Measurements from ENCODE around the gene HTRA3.
A peak's percentile ranks its signal among the peaks of the same experiment; 100 is the strongest.

HTRA3 gene

GRCh38 chr4:8280158-8280875 lies 10.8 kb downstream of the HTRA3 start:
- no peak for DNase-seq (ENCODE audit: low spot score)

- DNase-seq (ENCODE audit: low spot score): no peak
Measured at GRCh38 chr4:8280876-8281440, 11.4 kb downstream of the HTRA3 start.

GRCh38 chr4:8281519-8282133 lies 12.1 kb downstream of the HTRA3 start:
- no peak for DNase-seq (ENCODE audit: low spot score)

DNA sequence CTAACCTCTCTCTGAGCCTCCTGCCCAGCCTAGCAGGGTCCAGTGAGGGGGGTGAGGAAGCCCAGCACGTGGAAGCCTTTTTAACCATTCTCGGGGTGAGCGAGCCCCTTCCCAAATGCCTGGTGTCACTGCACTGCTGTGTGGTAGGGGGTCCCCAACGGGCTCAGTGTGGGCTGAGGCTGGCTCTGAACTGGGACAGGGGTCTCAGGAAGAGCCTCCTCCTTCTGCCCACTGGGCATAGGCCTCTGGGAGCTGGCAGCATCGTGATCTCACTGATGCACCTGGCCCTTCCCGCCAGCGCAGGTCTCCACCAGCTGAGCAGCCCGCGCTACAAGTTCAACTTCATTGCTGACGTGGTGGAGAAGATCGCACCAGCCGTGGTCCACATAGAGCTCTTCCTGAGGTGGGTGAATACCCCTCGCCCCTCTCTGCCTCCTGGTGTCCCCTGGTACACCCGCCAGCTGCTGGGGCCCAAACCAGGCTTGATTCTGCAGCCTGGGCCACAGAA lies 12.6 kb downstream of the HTRA3 start:
- no peak for DNase-seq (ENCODE audit: low spot score)

DNA sequence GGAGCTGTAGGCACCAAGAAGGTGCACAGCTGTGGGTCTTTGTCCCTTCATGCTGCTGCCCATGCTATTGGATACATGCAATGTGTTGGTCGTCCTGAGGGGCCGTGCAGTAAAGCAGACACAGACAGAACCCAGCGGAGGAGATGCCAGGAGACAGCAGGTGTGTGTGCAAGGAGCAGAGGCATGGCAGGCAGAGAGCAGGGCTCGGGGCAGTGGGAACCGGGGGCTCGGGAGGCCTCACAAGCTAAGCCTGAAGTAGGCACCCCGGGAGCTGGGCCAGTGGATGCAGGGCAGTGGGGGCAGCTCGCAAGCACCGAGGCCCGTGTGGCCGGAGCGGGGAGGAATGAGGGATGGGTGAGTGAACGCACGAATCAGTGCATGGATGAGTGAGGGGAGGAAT lies 13.2 kb downstream of the HTRA3 start:
- DNase-seq (ENCODE audit: low spot score): no peak

DNA sequence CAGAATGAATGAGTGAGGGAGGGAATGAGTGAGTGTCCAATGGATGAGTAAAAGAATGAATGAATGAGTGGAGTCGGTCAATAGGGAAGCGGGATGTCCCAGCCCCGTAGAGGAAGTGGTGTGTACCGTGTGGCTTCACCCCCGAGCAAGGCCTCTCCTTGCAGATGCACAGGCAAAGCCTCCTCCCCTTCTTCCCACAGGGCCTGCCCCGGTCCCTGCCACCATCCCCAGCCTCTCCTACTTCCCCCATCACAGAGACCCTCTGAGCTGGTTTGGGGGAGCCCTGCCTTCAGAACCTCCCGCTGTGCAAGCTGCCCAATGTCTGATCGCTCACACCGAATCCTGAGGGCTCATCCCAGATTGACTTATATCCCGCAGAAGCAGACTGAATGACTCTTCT lies 13.6 kb downstream of the HTRA3 start:
- DNase-seq (ENCODE audit: low spot score): no peak

GRCh38 chr4:8283631-8284121 lies 14.1 kb downstream of the HTRA3 start:
- peak; percentile 64 for DNase-seq (ENCODE audit: low spot score)

DNA sequence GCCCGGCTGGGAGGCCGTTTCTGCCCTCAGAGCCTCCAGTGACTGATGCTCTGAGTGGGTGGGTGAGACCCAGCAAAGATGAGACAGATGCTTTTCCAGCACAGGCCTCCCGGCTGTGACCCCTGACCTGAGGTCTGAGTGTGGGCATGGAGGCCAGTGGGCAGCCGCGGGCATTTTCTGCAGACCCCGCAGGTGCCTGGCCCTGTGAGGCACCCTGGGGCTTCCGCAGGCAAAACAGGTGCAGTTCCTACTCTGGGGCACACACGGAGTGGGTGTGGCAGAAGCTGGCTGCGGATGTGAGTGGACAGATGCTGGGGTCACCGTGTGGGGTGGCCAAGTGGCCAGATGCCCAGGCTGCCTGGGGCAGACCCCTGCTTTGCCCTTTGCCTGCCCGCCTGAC lies 14.8 kb downstream of the HTRA3 start:
- DNase-seq (ENCODE audit: low spot score): no peak

DNA sequence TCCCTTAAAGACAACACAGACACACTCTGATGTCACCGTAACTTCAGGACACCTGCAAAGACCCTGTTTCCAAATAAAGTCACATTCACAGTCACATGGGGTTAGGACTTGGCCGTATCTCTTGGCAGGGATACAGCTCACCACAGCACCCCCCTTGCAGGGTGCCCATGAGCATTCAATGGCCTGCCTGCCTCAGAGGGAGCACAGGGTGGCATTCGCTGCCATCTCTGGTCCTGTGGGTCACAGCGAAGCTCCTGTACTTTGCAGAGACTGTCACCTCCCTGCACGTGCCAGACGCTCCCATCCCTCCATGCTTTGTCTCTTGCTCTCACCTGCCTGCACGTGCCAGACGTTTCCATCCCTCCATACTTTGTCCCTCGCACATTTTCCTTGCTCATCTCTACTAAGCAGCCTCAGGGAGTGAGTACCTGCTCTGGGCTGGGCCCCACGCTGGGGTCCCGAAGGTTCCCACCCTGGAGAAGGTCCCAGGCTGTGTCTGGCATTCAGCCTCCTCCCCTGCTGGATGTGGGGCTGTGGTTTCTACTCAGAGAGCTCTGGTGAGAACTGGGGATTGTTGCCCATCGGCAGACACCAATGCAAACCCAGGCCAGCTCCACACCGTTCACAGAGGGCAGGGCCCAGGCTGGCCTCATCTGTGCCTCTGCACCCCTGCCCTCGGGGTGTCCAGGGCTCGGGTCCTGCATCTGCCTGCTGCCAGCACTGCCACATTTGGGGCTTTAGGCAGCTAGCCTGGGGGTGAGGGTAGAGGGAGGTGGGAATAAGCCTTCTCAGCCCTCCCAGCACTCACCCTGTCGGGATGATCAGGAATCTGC lies 15.8 kb downstream of the HTRA3 start:
- DNase-seq (ENCODE audit: low spot score): no peak

DNA sequence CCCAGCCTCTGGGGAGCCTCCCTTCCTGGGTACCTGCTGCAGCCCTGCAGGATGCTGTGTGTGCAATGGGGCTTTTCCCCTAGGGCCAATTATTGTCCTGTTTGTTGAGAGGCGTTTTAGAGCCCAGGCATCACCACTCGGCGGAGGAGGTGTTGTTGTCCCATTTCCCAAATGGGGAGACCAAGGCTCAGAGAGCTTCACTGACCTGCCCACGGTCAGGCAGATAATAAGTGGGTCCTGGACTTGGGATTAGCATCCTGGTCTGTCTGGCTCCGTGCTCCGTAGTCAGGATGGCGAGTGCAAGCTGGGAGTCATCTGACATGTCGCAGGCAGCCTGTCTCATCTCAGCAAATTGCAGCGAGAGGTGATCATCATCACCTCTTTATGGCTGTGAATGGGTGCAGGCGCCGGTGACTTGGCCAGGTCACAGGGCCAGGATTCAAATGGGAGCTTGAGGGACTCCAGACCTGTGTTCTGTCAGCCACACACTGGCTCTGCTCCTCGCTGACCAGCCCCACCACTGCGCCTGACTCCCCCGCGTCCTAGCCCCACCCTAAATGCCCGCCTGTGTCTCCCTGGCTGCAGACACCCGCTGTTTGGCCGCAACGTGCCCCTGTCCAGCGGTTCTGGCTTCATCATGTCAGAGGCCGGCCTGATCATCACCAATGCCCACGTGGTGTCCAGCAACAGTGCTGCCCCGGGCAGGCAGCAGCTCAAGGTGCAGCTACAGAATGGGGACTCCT lies 16.6 kb downstream of the HTRA3 start:
- no peak for DNase-seq (ENCODE audit: low spot score)

DNA sequence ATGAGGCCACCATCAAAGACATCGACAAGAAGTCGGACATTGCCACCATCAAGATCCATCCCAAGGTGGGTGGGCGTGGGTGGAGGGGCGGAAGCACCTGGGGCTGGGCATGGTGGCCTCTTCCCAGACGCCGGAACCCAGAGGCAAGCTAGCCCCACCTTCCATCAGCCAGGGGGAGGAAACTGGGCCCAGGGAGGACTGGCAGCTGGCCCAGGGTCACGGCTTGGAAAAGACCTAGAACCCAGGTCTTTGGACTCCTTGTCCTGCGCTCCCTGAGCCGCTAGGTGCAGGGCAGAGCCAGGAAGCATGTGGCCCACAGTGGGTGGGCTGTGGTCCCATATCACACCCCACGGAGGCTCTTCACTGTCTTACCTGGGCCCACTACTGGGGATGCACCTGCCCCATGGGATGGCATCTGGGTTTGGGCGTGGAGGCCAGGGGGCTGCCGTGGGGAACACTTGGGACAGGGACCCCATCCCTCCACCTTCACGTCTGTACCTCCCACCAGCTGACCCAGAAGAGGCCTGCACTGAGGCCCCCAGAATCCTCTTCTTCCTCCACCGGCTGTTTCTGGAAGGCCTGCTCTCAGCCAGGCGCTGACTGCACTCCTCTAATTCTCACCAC lies 17.3 kb downstream of the HTRA3 start:
- DNase-seq (ENCODE audit: low spot score): no peak

GRCh38 chr4:8287343-8288280 lies 18.1 kb downstream of the HTRA3 start:
- no peak for DNase-seq (ENCODE audit: low spot score)

DNA sequence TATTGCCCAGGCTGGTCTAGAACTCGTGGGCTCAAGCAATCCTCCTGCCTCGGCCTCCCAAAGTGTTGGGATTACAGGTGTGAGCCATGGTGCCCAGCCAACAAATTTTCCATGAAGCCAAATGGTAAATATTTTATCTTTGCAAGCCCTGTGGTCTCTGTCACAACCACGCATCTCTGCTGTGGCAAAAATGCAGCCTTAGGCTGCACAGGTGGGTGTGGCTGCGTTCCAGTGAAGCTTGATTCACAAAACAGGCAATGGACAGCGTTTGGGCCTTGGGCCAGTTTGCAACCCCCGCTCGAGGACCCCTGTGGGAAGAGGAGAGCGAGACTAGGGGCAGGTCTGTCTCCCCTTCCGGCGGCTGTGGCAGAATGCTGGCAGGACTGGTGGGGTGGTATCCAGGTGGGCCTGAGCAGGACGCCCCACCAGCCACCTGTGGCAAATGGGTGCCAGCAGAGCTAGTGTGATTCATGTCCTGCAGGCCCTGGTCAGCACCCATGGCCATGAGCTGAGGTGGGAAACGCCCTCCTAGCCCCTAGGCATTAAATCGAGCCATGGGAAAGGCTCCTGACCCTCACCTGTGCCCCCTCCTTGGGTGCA lies 19.7 kb downstream of the HTRA3 start:
- DNase-seq (ENCODE audit: low spot score): no peak

GRCh38 chr4:8289956-8290700 lies 20.6 kb downstream of the HTRA3 start:
- DNase-seq (ENCODE audit: low spot score): no peak

DNA sequence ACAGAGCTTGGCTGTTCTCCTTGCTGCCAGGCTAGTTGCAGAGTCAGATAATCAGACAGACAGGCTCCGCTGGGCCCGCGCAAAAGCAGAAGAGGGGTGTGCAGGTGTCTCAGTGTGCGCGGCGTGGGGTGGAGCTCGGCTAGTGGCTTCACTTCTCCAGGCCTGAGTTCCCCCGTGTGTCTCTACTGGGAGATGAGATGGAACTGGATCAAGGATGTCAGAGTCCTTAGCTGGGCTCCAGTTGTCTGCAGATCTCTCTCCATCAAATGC lies 21.1 kb downstream of the HTRA3 start:
- no peak for DNase-seq (ENCODE audit: low spot score)

DNA sequence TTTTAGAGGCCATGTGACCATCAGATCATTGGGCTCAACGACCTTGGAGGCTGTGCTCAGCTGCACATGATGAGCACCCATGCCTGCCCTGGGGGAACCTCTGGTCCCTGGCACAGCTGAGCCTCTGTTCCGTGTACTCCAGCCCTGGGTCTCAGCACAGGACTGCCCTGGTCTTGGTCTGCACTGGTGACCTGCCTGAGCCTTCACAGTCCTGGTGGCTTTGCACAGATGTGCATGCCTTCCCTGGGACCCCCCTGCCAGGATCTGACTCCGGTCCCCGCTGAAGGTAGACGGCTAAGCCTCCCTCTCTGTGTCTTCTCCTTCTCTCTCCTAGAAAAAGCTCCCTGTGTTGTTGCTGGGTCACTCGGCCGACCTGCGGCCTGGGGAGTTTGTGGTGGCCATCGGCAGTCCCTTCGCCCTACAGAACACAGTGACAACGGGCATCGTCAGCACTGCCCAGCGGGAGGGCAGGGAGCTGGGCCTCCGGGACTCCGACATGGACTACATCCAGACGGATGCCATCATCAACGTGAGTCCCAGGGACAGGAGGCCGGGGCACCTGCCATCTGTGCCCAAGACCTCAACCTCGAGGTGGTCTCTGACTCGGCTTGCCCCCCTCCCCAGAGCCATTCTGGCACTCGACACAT lies 21.6 kb downstream of the HTRA3 start:
- DNase-seq (ENCODE audit: low spot score): no peak

GRCh38 chr4:8291701-8292477 lies 22.3 kb downstream of the HTRA3 start:
- DNase-seq (ENCODE audit: low spot score): no peak

Data from iPS-NIHi11 (cell line).